Tongue (tissue), 2 donors: ENCODE measurements around the gene ADGRG6. TPM values are rescaled to one million over a fixed set of nuclear protein-coding genes. Genes with fewer than 3 reads are reported as not detected.
A peak's percentile ranks its signal among the peaks of the same experiment; 100 is the strongest.
"Not testable (repeated sequence)": the region's sequence is repeated elsewhere in the genome, so short reads cannot be mapped to it uniquely, and the experiment has no call there.

Source experiments
- DNase-seq: peaks from one replicate; pipeline ENCODE4 v3.0.0-alpha.2; 2015
- total RNA-seq: library from RNA; depleted of rRNA; stranded (reverse); fragments of >200 nt; gene quantifications from one replicate; pipeline ENCODE4 v1.2.3, GENCODE V29; 2014

The ADGRG6 gene
- total RNA-seq, 1 donor from 2014 or later: 55.9 TPM

- no peak for DNase-seq
Measured at GRCh38 chr6:142446576-142446975, 144.8 kb downstream of the ADGRG6 start.

- no peak for DNase-seq
Measured at GRCh38 chr6:142448091-142448729, 146.4 kb downstream of the ADGRG6 start.

DNA sequence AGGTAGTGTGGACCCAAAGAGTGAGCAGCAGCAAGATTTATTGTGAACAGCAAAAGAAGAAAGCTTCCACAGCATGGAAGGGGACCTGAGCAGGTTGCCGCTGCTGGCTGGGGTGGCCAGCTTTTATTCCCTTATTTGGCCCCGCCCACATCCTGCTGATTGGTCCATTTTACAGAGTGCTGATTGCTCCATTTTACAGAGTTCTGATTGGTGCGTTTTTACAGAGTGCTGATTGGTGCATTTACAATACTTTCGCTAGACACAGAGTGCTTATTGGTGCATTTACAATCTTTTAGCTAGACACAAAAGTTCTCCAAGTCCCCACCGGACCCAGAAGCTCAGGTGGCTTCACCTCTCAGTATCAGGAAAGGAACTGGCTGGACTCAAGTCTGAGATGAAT is 149.0 kb downstream of the ADGRG6 start:
- not testable (repeated sequence) for DNase-seq

DNA sequence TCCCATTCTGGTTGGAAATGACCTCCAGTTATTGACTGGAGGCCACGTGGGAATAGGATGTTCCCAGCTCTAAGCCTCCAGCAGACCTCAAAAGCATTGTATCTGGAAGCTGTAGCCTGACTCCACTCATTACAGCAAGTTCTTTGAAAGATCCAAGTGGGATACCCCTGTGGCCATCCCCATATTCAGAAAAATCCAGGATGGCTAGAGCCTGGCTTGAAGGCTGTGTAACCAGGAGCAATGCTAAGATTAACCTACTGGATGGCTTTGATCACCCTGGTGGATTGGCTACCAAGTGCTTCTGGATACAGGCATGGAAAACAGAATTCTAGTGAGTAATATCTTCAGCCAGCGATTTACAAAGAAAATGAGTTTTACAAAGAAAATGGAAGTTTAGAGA is 151.2 kb downstream of the ADGRG6 start:
- DNase-seq: no peak

- DNase-seq: not testable (repeated sequence)
Measured at GRCh38 chr6:142454196-142454595, 152.4 kb downstream of the ADGRG6 start.

DNA sequence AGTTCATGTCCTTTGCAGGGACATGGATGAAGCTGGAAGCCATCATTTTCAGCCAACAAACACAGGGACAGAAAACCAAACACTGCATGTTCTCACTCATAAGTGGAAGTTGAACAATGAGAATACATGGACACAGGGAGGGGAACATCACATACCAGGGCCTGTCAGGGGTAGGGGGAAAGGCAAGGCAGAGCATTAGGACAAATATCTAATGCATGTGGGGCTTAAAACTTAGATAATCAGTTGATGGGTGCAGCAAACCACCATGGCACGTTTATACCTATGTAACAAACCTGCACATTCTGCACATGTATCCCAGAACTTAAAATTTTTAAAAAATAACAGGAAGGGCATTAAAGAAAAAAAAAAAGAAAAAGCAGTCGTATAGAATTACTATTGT is 153.0 kb downstream of the ADGRG6 start:
- DNase-seq: not testable (repeated sequence)

DNA sequence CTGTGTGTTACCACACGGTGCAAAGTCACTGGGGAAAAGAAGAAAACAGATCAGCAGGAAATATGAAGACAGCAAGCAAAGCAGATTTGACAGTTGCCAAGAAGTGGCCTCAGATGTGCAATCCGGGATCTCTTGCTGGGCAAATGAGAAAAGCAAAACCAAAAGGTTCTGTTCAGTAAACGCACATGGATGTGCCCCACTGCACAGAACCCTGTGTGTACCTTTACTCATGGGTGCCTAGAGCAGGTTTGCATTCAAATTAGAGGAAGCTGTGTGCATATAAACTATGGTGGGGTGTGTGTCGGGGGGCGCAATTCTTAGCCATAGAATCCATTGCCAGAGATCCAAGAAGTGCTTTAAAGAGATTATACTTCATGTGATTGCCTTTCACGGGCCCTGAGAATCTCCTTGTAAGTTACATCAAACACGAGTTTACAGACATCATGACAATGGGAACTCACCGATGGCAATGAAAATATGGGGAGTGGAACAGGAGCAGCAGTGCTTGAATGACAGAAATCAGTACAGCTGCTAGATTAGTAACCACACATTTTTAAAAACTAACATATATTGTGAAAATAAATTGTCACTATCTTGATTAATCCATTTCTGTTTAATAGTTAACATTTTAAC is 154.3 kb downstream of the ADGRG6 start:
- no peak for DNase-seq

- DNase-seq: no peak
Measured at GRCh38 chr6:142457638-142458406, 156.0 kb downstream of the ADGRG6 start.

- DNase-seq: no peak
Measured at GRCh38 chr6:142458836-142459235, 157.0 kb downstream of the ADGRG6 start.

DNA sequence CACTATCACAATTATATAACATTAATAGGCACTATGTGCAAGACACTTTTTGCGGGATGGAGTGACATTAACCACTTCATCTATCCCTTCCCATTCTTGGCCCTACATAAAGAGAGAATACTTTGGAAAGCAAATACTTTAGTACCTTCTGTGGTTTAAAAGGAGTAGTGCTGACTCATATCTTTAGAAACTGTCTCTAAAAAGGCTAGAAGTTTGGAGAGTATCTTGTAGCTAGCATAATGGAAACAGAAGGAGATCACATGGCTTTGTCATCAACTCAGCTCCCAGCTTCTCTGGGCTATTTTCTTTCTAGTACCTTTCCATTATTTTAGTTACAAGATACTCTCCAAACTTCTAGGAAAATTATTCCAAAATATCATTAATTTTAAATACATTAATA is 157.5 kb downstream of the ADGRG6 start:
- no peak for DNase-seq

DNA sequence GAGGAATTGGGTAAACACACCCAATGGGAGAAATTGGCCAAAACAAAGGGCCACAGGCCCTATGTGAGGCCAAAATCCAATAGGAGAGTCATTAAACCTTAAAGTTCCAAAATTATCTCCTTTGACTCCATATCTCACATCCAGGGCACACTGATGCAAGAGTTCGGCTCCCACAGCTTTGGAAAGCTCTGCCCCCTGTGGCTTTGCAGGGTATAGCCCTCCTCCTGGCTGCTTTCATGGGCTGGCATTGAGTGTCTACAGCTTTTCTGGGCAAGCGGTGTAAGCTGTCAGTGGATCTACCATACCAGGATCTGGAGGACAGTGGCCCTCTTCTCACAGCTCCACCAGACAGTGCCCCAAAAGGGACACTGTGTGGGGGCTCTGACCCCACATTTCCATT is 160.5 kb downstream of the ADGRG6 start:
- DNase-seq: no peak

GRCh38 chr6:142463988-142464387 is 162.2 kb downstream of the ADGRG6 start:
- DNase-seq: no peak

DNA sequence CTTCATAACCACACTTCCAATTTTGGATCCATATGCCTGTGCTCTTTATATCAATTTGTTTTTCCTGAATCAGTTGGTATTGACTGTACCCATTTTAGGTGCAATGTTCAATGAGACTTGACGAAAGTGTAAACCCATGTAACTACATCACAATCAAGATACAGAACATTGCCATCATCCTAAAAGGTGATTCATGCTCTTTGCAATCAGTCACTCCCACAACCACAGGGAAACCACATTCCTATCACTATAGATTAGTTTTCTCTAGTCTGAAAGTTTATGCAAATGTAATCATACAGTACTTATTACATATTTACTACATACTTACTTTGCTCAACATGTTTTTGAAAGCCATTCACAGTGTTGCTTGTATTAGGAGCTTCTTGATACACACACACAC is 167.4 kb downstream of the ADGRG6 start:
- no peak for DNase-seq

- DNase-seq: no peak
Measured at GRCh38 chr6:142470421-142470820, 168.6 kb downstream of the ADGRG6 start.

DNA sequence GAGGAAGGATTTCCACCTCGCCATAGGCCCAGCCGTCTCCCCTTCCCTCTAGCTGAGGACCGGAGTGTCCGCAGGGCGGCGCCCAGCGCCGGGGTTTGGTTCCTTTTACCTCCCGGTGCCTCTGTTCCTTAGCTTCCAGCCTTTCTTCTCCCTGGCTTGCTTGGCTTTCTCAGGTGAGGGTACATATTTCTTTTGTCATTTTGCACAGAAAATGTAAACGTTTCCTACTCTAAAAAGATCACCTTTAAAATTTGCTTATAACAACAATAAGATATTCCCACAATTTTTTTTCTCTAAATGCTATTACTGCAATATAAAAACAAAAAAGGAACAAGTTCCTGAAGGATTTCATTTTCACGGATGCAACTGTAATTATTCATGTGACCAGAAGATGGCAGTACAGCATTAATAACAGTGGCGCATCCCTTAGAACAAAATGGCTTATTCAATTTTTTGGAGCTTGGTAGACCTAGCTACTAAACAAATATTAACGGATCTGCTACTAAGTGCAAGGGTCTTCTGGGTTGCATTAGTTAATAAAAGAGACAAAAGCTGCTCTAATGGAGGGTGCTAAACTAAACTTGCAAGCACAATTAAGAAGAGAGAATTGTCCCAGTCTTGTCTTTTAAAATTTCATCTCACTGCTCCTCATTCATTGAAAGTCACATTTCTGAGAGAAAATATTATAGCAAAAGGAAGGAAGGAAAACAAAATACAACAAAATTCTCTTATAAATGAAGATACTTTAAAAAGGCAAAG is 172.9 kb downstream of the ADGRG6 start:
- DNase-seq: peak; percentile 71

GRCh38 chr6:142476452-142476851 is 174.6 kb downstream of the ADGRG6 start:
- no peak for DNase-seq

DNA sequence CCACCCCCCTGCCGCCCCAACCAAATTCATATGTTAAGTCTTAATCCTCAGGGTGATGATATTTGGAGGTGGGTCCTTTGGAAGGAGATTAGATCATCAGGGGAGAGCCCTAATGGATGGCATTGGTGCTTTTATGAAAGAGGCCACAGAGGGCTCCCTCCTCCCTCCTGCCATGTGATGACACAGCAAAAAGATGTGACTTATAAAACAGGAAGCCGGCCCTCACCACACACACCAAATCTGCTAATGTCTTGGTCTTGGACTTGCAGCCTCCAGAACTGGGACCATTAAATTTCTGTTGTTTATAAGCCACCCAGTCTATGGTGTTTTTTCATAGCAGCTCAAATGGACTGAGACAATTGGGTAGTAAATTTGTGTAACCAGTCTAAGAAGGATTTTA is 176.3 kb downstream of the ADGRG6 start:
- no peak for DNase-seq

- DNase-seq: no peak
Measured at GRCh38 chr6:142481466-142481865, 179.7 kb downstream of the ADGRG6 start.

- no peak for DNase-seq
Measured at GRCh38 chr6:142482249-142482648, 180.4 kb downstream of the ADGRG6 start.

- no peak for DNase-seq
Measured at GRCh38 chr6:142482974-142483373, 181.2 kb downstream of the ADGRG6 start.

- no peak for DNase-seq
Measured at GRCh38 chr6:142485256-142485655, 183.4 kb downstream of the ADGRG6 start.

- DNase-seq: no peak
Measured at GRCh38 chr6:142489722-142490610, 188.2 kb downstream of the ADGRG6 start.
